Hepatocyte (in vitro differentiated cells): ENCODE results near the gene CPEB2. TPM values are rescaled to one million over a fixed set of nuclear protein-coding genes. Genes with fewer than 3 reads are reported as not detected.

Experiments
- DNase-seq: peaks from one replicate; pipeline ENCODE4 v3.0.0-alpha.2; 2016; ENCODE audit warnings: low spot score
- H2AFZ ChIP-seq: fragments of 200-600 bp; sonication (generic); 2 replicates; pipeline ENCODE4 v1.6.0; 2016; ENCODE audit warnings: antibody characterized with exemption, mild to moderate bottlenecking
- H3K27ac ChIP-seq: fragments of 200-600 bp; sonication (generic); 2 replicates; pipeline ENCODE4 v1.5.1; 2016; ENCODE audit warnings: mild to moderate bottlenecking
- H3K27me3 ChIP-seq: fragments of 200-600 bp; sonication (generic); 2 replicates; pipeline ENCODE4 v1.6.1; 2016
- H3K36me3 ChIP-seq: fragments of 200-600 bp; sonication (generic); replicated peaks from 2 replicates; pipeline ENCODE4 v1.5.1; 2016; ENCODE audit warnings: low read depth; ENCODE audit not compliant: insufficient read depth
- H3K4me1 ChIP-seq: fragments of 200-600 bp; sonication (generic); 2 replicates; pipeline ENCODE4 v1.5.1; 2016; ENCODE audit warnings: mild to moderate bottlenecking, moderate library complexity; ENCODE audit not compliant: insufficient read depth
- H3K4me2 ChIP-seq: fragments of 200-600 bp; sonication (generic); 2 replicates; pipeline ENCODE4 v1.6.0; 2016
- H3K4me3 ChIP-seq: fragments of 200-600 bp; sonication (generic); 2 replicates; pipeline ENCODE4 v1.5.1; 2016; ENCODE audit warnings: mild to moderate bottlenecking
- H3K79me2 ChIP-seq: fragments of 200-600 bp; sonication (generic); 2 replicates; pipeline ENCODE4 v1.6.0; 2017; ENCODE audit warnings: mild to moderate bottlenecking
- H3K9me2 ChIP-seq: fragments of 200-600 bp; sonication (generic); replicated peaks from 2 replicates; pipeline ENCODE4 v1.6.0; 2017; ENCODE audit warnings: mild to moderate bottlenecking; ENCODE audit not compliant: insufficient read depth
- H3K9me3 ChIP-seq: fragments of 200-600 bp; sonication (generic); 2 replicates; pipeline ENCODE4 v1.5.1; 2016; ENCODE audit warnings: low read depth, mild to moderate bottlenecking
- H4K20me1 ChIP-seq: fragments of 200-600 bp; sonication (generic); 2 replicates; pipeline ENCODE4 v1.6.0; 2016; ENCODE audit warnings: mild to moderate bottlenecking; ENCODE audit not compliant: insufficient read depth, poor library complexity, severe bottlenecking
- CTCF ChIP-seq: fragments of 200-600 bp; sonication (generic); IDR thresholded peaks from 2 replicates; pipeline ENCODE4 v1.5.1; 2016; ENCODE audit warnings: antibody characterized with exemption, mild to moderate bottlenecking; ENCODE audit not compliant: poor library complexity
- EZH2 ChIP-seq: fragments of 200-600 bp; sonication (generic); IDR thresholded peaks from 2 replicates; pipeline ENCODE4 v1.6.1; 2016; ENCODE audit warnings: antibody characterized with exemption, mild to moderate bottlenecking, borderline replicate concordance
- EZH2phosphoT487 ChIP-seq: fragments of 200-600 bp; sonication (generic); IDR thresholded peaks from one replicate; pipeline ENCODE4 v1.6.1; 2018; ENCODE audit warnings: antibody characterized with exemption, mild to moderate bottlenecking, low read depth, moderate library complexity; ENCODE audit not compliant: unreplicated experiment, severe bottlenecking
- WGBS: methylation state at CpG from one replicate; pipeline ENCODE4 v1.1.6; 2016; ENCODE audit warnings: low lambda C conversion rate; ENCODE audit errors: missing lambda C conversion rate; 5-methylcytosine and 5-hydroxymethylcytosine counted together
- polyA plus RNA-seq: library from polyadenylated mRNA; unstranded; fragments of >200 nt; fragmentation: Nextera tagmentation; extraction: Ambion mirVana; gene quantifications from 2 replicates; pipeline ENCODE4 v1.2.1, GENCODE V29; 2016
- total RNA-seq: library from RNA; depleted of rRNA; stranded (reverse); fragments of >200 nt; gene quantifications from 2 replicates; pipeline ENCODE4 v1.2.3, GENCODE V29; 2014

CPEB2 gene
- total and polyA plus RNA-seq, 2 experiments from 2014 or later, result 4.4 to 18.1 TPM

- no peaks in the 10 kb centered on the region for H3K9me2 ChIP-seq
- no peak overlapping the region for H3K4me2 ChIP-seq
- DNase-seq, result no peak
- H3K4me3 ChIP-seq, result no peak overlapping the region
- no peaks in the 10 kb centered on the region for H3K36me3 ChIP-seq
- no peak for TF ChIP-seq EZH2phosphoT487
- no peak for TF ChIP-seq EZH2
- TF ChIP-seq CTCF, result no peak
- WGBS, result 79% methylated on average over 2 of the region's 2 CpGs
- H3K27ac ChIP-seq, result no peak overlapping the region
- no peaks in the 10 kb centered on the region for H3K4me1 ChIP-seq
- H3K27me3 ChIP-seq, result no peaks in the 10 kb centered on the region
- no peak overlapping the region for H2AFZ ChIP-seq
- H3K9me3 ChIP-seq, result no peaks in the 10 kb centered on the region
- H4K20me1 ChIP-seq, result peaks cover 5% of the 10 kb centered on the region
- H3K79me2 ChIP-seq, result no peaks in the 10 kb centered on the region
These were observed 57.9 kb downstream of the CPEB2 start for GRCh38 chr4:15060213-15060612.

GRCh38 chr4:15063341-15063740 lies 61.1 kb downstream of the CPEB2 start:
- no peak for DNase-seq
- TF ChIP-seq EZH2phosphoT487, result no peak
- TF ChIP-seq EZH2, result no peak
- no peak for TF ChIP-seq CTCF

GRCh38 chr4:15065516-15065915 lies 63.2 kb downstream of the CPEB2 start:
- Histone ChIP-seq H4K20me1 (no peaks in the 10 kb centered on the region), H3K79me2 (no peaks in the 10 kb centered on the region), H3K36me3 (no peaks in the 10 kb centered on the region), H3K4me3 (no peak overlapping the region), H3K27ac (no peak overlapping the region), H3K9me2 (no peaks in the 10 kb centered on the region), H3K4me1 (no peaks in the 10 kb centered on the region), H3K9me3 (no peaks in the 10 kb centered on the region), H3K4me2 (no peak overlapping the region), H2AFZ (no peak overlapping the region), H3K27me3 (no peaks in the 10 kb centered on the region)
- no peak for DNase-seq
- WGBS, result 91% methylated on average over 5 of the region's 5 CpGs
- TF ChIP-seq EZH2, result no peak
- no peak for TF ChIP-seq EZH2phosphoT487
- no peak for TF ChIP-seq CTCF

More at GRCh38 chr4:15063341-15063740, 61.1 kb downstream of the CPEB2 start:
- WGBS, result 96% methylated on average over 6 of the region's 6 CpGs
- Histone ChIP-seq H3K4me1 (no peaks in the 10 kb centered on the region), H3K27me3 (no peaks in the 10 kb centered on the region), H2AFZ (no peak overlapping the region), H3K9me3 (no peaks in the 10 kb centered on the region), H3K79me2 (no peaks in the 10 kb centered on the region), H3K9me2 (no peaks in the 10 kb centered on the region), H3K4me2 (no peak overlapping the region), H3K27ac (no peak overlapping the region), H3K4me3 (no peak overlapping the region), H4K20me1 (no peaks in the 10 kb centered on the region), H3K36me3 (no peaks in the 10 kb centered on the region)

GRCh38 chr4:15066140-15066539 lies 63.9 kb downstream of the CPEB2 start:
- 93% methylated on average over 7 of the region's 7 CpGs for WGBS
- H3K9me2 ChIP-seq, result no peaks in the 10 kb centered on the region
- no peak overlapping the region for H2AFZ ChIP-seq
- TF ChIP-seq EZH2, result no peak
- TF ChIP-seq CTCF, result no peak
- TF ChIP-seq EZH2phosphoT487, result no peak
- no peak overlapping the region for H3K4me2 ChIP-seq
- no peaks in the 10 kb centered on the region for H4K20me1 ChIP-seq
- H3K4me1 ChIP-seq, result no peaks in the 10 kb centered on the region
- no peaks in the 10 kb centered on the region for H3K79me2 ChIP-seq
- H3K27ac ChIP-seq, result no peak overlapping the region
- H3K4me3 ChIP-seq, result no peak overlapping the region
- no peaks in the 10 kb centered on the region for H3K36me3 ChIP-seq
- no peak for DNase-seq
- no peaks in the 10 kb centered on the region for H3K27me3 ChIP-seq
- H3K9me3 ChIP-seq, result no peaks in the 10 kb centered on the region
